ENCODE measurements around the gene SEZ6L.

DNA sequence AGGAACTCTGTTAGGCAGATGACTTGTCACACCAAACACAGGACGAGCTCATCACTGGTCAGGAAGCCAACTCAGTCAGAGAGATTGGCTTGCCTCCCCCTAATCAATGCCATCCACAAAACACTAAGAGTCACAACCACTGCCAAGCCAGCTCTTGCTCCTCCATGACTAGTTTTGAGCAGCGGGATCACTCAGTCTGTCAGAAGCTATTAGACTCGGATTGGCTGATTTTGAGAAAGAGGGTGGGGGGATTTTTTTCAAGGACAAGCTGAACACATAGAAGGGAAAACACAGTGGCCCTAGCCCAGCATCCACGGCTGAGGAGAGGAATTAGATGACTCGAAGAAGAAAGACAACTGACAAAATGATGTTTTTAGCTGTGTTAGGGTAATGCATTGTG lies 55.9 kb downstream of the SEZ6L start:
- TF ChIP-seq, protein P1, sequence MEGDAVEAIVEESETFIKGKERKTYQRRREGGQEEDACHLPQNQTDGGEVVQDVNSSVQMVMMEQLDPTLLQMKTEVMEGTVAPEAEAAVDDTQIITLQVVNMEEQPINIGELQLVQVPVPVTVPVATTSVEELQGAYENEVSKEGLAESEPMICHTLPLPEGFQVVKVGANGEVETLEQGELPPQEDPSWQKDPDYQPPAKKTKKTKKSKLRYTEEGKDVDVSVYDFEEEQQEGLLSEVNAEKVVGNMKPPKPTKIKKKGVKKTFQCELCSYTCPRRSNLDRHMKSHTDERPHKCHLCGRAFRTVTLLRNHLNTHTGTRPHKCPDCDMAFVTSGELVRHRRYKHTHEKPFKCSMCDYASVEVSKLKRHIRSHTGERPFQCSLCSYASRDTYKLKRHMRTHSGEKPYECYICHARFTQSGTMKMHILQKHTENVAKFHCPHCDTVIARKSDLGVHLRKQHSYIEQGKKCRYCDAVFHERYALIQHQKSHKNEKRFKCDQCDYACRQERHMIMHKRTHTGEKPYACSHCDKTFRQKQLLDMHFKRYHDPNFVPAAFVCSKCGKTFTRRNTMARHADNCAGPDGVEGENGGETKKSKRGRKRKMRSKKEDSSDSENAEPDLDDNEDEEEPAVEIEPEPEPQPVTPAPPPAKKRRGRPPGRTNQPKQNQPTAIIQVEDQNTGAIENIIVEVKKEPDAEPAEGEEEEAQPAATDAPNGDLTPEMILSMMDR (IDR thresholded peaks at IDR 0.05): no peak
- TF ChIP-seq POLR2A (IDR thresholded peaks at IDR 0.05): no peak
